ENCODE data around the gene FARP1. TPM values are rescaled to one million over a fixed set of nuclear protein-coding genes. Genes with fewer than 3 reads are reported as not detected.

Gene FARP1, protein sequence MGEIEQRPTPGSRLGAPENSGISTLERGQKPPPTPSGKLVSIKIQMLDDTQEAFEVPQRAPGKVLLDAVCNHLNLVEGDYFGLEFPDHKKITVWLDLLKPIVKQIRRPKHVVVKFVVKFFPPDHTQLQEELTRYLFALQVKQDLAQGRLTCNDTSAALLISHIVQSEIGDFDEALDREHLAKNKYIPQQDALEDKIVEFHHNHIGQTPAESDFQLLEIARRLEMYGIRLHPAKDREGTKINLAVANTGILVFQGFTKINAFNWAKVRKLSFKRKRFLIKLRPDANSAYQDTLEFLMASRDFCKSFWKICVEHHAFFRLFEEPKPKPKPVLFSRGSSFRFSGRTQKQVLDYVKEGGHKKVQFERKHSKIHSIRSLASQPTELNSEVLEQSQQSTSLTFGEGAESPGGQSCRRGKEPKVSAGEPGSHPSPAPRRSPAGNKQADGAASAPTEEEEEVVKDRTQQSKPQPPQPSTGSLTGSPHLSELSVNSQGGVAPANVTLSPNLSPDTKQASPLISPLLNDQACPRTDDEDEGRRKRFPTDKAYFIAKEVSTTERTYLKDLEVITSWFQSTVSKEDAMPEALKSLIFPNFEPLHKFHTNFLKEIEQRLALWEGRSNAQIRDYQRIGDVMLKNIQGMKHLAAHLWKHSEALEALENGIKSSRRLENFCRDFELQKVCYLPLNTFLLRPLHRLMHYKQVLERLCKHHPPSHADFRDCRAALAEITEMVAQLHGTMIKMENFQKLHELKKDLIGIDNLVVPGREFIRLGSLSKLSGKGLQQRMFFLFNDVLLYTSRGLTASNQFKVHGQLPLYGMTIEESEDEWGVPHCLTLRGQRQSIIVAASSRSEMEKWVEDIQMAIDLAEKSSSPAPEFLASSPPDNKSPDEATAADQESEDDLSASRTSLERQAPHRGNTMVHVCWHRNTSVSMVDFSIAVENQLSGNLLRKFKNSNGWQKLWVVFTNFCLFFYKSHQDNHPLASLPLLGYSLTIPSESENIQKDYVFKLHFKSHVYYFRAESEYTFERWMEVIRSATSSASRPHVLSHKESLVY
- polyA plus RNA-seq (ENCODE audit: insufficient read length in 4 of 4), result 100 to 1,000 TPM; 244 to 270 (median 266) TPM

DNA sequence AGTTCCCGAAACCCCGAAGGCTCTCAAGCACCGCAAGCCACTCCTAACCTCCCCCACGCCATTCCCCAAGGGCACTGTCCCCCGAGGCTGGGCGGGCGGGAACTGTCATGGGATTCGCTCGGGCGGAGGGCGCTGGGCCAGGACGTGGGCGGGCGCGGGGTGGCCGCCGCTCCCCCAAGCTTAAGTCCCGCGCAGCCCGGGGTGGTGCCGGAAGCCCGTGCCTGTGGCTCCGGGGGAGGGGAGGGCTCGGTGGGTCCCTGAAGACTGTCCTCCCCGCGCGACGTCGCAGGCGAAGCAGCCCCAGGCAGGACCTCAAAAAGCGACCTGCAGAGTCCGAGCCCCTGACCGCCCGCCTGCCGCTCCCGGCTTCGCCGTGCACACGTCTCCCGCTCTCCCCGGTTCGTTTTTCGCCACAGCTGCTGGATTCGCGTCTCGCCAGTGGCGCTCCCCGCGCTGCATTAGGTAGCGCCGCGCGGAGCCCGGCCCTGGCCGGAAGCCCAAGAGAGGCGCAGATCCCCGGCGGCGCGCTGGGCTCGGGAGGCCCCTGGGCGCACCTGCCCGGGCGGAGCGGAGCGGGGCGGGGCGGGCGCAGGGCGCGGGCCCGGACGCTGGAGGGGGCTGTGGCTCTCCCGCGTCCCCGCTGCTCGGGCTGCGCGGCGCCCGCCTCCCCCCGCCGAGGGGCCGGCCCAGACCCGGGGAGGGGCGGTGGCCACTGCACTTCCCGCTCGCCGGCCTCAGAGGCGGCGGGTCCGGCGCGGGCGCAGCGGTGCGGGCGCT lies at the start of gene FARP1:
TSS of gene FARP1 (plus strand) at position 715 of the 777 bp plus-strand sequence. CDS start 70,149 bp downstream, outside the sequence.
- peak; percentile 62 to 75 (median 68) for DNase-seq (ENCODE audit: low read depth in 4 of 4, low spot score in 3 of 4)

DNA sequence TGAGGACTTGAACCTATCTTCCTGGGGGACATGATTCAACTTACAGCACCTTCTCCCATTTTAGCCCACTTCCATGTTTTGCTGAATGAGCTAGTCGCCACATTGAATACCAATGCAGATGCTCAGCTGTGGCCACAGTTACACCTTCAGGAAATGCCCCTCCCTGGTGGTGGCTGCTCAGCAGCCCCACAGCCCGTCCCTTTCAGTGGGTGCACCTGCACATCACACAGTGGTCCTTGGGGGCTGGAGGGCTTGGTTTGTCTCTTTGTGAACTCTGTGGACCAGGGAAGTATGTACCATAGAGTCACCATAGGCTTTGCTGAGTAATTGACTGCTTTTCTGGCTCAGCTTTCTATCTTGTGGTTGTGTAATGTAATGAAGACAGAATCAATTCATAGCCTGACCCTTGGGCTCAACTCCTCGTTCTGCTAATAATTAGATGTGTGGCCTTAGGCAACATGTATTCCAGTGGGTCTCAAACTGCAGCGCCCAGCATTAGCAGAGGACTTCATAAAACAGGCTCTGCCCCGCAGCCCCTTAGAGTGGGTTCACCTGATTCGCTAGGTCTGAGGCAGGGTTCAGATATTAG lies 48.1 kb upstream of the FARP1 start:
- DNase-seq (ENCODE audit: low read depth in 4 of 4, low spot score in 3 of 4), result no peak

DNA sequence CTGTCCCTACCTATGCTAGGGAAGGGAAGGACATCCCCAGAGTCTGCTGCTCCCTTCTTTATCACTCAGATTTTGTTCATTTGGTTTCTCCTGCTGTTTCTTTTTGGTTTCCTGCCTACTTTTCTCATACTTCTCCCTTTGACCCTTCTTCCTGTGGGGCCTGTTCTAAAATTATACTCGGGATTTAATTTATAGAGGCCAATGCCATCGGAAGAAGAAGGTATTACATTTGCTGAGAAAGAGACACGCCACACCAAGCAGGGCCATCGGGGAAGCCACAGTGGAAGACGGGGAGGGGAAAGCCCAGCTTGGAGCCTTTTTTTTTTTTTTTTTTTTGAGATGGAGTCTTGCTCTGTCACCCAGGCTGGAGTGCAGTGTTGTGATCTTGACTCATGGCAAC lies 46.8 kb upstream of the FARP1 start:
- no peak for DNase-seq (ENCODE audit: low read depth in 4 of 4, low spot score in 3 of 4)

DNA sequence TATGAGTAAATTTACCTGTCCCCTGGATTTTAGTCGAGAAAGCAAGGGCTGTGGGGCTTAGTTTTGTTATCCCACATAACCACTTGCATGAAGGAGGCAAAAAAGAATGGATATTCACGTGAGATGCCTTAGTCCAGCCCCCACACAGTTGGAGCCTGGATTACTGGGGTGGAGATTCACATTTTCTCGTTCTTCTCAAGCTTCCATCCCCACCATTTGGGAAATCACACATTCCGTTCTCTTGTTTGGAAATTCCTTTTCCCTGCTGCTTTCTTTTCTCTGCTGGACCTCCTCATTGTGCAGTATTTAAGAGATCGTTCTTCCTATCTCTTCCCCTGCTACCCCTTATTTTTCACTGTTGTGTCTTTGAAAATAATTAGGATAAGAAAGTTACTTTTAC lies 45.1 kb upstream of the FARP1 start:
- no peak for DNase-seq (ENCODE audit: low read depth in 4 of 4, low spot score in 3 of 4)

DNA sequence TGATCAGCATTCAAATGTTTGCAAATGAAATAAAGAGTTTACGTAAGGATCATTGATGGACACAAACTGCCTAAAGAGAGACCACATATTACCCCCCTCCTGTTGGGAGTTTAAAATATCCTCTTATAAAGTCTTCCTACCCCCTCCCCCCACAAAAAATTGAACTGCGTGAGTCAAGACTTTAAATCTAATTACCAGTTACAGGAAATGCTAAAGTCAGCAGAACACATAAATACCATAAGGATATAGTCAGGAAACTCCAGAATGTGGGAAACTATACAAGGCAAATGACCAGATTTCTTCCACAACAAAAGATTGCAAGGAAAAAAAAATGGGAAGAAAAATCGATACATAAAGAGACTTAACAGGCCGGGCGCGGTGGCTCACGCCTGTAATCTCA lies 44.4 kb upstream of the FARP1 start:
- peak in 2 of 4 donors; percentile 30 to 37 for DNase-seq (ENCODE audit: low read depth in 4 of 4, low spot score in 3 of 4)

DNA sequence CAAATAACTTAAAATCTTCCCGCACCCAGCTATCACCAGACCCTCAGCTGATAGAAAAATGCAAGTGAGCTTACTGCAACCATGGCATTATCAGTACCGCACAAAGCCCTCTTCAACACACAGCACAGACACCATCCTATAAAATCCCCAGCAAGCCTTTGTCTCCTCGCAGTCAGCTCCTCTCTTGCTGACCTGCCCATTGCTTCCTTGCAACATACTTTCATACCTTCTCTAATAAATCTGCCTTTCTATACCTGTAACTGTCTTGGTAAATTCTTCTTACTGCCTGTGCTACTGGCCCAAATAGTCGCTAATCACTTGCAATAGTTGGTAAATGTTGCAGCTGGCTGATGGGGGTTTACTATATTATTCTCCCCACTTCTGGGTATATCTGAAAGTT lies 43.3 kb upstream of the FARP1 start:
- no peak for DNase-seq (ENCODE audit: low read depth in 4 of 4, low spot score in 3 of 4)

DNA sequence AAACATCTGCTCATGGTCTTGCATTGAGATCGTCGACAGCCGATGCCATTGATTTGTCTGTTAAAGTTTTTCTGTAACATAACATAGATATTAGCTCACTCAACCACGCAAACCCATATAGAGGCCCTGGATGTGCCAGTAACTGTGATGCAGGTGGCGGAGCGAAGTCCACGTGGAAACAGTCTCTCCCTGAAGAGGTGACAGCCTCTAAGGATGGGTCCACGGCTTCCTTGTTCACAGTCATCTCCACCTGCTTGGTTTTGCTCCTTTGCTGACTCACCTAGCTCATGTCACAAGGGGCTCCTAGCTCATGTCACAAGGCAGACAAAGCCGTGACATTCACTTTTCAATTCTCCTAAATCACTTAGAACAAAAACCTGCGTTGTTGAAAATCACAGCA lies 42.4 kb upstream of the FARP1 start:
- no peak for DNase-seq (ENCODE audit: low read depth in 4 of 4, low spot score in 3 of 4)

DNA sequence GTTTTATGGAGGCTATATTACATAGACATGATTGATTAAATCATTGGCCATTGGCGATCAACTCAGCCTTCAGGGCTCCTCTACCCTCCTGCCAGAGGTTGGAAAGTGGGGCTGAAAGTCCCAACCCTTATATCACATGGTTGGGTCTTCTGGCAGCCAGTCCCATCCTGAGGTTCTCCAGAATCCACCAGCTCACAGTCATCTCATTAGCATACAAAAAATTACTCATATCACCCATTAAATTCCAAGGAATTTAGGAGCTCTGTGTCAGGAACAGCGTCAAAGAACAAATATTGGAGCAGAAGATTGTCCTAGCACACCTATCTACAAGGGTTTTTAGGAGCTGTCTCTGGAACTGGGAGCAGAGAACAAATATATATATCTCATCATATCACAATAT lies 39.4 kb upstream of the FARP1 start:
- no peak for DNase-seq (ENCODE audit: low read depth in 4 of 4, low spot score in 3 of 4)

DNA sequence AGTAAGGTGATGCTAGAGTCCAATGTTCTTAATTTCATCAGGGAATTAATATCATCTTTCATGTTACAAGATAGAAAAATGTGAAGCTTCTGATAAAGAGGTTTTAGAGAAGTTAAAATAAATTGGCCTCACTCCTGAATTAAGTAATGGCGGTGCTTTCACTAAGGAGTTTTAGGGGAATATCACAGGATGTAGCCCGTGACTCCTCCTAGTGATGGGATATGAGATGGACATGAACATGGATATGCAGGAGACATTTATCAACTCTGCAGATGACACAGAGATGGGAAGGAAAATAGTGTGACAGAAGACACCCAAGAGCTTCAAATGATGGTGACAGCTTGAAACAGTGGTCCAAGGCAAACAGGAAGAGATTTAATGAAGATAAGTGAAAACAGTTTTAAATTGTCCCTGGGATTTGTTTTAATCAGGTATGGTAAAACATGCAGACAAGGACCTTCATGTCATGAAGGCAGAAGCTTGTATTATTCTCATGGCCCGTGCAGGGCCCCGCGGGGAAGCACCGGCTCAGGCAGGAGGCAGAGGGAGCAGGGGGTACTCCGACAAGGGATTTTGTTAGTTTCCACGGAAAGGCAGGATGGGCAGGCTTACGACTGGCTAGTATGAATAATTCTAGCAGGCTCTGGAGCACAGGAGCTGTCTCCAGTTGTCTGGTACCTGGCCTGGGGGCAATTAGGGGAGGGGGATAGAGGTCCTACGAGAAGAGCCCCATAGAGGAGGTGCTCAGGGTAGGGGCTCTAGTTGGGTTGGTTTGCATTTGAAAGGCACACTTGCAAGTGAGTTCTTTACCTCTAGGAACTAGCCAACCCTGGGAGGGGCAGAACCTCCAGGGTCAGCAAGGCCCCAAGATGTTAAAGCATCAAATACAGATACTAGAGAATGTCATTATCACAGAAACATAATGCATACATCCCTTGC lies 38.7 kb upstream of the FARP1 start:
- DNase-seq (ENCODE audit: low read depth in 4 of 4, low spot score in 3 of 4), result no peak

DNA sequence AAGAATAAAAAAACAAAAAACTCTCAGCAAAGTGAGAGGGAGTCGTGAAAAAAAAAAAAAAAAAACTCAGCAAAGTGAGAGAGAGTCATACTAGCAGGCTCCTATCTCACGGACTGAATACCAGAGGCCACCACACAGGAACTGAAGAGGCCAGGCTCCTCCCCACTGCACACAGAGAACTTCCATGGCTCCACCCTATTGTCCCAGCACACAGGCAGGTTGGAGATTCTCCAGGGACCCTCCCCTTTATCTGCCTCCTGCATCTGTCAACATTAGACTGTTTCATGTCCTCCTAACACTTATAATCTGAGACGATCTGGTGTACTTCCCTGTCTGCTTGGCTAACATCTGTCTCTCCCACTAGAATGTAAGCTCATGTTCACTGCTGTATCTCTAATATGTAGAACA lies 37.0 kb upstream of the FARP1 start:
- DNase-seq (ENCODE audit: low read depth in 4 of 4, low spot score in 3 of 4), result no peak

DNA sequence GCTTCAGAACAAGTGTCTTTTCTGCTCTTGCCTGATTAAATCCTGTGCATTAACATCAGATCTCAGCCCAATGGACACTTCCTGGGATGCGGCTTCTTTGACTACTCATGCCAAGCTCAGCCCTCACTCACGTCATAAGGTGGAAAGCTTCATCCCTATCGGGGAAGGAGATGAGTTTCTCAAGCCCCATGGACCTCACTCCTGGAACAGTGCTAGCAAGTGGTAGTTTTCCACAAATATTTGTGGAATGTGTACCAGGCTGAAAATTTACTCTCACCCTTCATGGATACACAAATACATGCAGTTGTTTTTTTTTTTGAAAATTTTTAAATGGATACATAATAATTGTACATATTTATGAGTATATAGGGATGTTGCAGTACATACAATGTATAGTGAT lies 34.6 kb upstream of the FARP1 start:
- no peak for DNase-seq (ENCODE audit: low read depth in 4 of 4, low spot score in 3 of 4)

DNA sequence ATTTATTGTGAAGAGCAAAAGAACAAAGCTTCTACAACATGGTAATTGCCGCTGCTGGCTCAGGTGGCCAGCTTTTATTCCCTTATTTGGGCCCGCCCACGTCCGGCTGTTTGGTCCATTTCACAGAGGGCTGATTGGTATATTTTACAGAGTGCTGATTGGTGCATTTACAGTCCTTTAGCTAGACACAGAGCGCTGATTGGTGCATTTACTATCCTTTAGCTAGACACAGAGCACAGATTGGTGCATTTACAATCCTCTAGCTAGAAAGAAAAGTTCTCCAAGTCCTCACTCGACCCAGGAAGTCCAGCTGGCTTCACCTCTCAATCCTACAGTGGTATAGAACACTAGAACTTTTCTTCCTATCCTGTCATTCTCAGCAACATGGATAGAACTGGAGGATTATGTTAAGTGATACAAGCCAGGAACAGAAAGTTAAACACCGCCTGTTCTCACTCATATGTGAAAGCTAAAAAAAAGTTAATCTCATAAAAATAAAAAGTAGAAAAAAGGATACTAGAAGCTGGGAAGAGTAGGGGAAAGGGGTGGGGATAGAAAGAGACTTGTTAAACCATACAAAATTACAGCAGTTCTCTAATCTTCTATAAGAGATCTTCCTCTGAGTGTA lies 33.6 kb upstream of the FARP1 start:
- DNase-seq (ENCODE audit: low read depth in 4 of 4, low spot score in 3 of 4), result no peak

DNA sequence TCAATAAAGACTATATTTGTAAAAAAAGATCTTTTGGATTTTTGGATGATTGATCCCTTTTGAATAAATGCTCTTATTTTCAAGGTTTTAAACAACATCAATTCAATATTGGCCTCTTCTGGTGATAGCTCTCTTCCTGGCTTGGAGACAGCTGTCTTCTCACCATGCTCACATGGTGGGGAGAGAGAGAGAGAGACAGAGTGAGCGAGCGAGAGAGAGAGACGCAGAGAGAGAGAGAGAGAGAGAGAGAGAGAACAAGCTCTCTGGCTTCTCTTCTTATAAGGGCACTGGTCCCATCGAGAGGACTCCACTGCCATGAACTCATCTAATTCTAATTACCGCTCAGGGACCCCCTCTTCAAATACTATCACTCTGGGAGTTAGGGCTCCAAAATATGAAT lies 32.1 kb upstream of the FARP1 start:
- no peak for DNase-seq (ENCODE audit: low read depth in 4 of 4, low spot score in 3 of 4)

DNA sequence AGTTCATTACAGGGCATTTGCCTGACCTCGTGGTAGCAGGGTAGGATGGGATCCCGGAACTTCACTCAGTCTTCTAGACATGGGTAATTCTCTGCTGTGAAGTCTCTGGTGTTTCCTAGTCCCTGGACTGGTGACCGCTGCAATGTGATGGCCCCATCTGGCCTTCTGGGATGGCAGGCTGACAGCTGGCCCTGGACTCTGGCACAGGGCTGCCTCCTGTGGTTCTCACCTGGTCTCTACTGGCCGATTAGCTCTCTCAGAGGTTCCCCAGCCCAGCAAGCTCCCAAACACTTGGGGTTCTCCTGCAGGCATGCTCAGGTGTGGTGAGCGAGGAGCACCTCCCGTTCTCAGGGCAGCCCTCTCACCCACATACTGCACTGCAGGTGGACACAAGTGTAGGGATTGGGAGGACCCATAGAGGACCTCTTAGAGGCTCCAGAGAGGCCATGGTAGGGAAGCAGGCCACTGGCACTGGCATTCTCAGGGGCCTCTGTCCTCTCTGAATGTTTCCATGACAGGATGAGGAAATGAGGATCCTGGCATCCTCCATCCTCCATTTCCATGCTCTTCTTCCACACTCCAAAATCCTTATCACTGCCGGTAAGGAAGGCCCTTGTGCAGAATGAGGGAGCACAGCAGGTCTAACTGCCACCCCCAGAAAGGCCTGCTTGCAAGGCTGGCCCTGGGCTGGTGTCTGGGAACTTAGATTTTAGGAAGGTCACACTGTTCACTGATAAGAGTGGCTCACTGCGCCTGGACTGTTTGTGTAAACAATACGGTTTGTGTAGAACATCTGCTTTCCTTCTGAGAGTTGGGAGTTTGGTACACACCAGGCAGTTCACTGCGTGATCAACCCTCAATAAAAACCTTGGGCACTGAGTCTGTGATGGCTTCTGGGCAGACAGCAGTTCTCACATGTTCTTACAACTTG lies 31.5 kb upstream of the FARP1 start:
- DNase-seq (ENCODE audit: low read depth in 4 of 4, low spot score in 3 of 4), result no peak

DNA sequence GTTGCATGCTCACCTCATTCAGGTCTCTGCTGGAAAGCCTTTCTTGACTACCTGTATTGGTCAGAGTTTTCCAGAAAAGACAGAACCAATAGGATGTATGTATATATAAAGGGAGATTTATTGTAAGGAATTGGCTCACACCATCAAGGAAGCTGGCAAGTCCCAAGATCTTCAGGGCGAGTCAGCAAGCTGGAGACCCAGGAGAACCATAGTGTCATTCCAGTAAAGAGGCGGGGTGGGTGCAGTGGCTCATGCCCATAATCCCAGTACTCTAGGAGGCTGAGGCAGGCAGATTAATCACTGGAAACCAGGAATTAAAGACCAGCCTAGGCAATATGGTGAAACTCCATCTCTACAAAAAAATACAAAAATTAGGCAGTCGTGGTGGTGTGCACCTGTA lies 30.4 kb upstream of the FARP1 start:
- DNase-seq (ENCODE audit: low read depth in 4 of 4, low spot score in 3 of 4), result no peak

DNA sequence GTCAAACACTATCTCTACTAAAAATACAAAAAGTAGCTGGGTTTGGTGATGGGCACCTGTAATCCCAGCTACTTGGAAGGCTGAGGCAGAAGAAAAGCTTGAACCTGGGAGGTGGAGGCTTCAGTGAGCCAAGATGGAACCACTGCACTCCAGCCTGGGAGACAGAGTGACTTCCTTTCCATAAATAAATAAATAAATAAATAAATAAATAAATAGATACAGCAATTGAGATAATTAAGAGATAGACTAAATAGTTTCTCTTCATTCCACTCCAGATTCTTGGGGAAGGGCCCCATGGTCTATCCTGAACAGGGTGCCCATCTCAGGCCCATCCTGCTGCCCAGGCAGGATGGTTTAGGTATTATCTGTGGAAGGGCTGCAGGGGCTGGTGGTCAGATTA lies 24.0 kb upstream of the FARP1 start:
- DNase-seq (ENCODE audit: low read depth in 4 of 4, low spot score in 3 of 4), result no peak

DNA sequence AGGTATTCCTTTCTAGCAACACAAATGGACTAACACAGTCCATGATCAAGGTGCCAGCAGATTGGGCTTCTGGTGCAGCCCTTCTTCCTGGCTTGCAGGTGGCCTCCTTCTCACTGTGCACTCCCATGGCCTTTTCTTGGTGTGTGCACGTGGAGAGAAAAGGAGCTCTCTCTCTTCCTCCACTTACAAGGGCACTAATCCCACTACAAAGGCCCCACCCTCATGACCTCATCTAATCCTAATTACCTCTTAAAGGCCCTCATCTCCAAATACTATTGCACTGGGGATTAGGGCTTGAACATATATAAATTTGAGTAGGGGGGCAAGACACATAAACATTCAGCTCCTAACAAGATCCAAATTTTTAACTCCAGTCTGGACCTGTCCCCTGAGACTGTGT lies 19.7 kb upstream of the FARP1 start:
- DNase-seq (ENCODE audit: low read depth in 4 of 4, low spot score in 3 of 4), result no peak

All from right renal pelvis (tissue), 4 donors.